22Rv1 (cell line): ENCODE results near the gene TTC28.

Experiments used
- H3K27ac ChIP-seq: fragments of 450-650 bp; 2 replicates; pipeline ENCODE4 v1.5.1; 2017
- CTCF ChIP-seq: fragments of 450-650 bp; IDR thresholded peaks from 2 replicates; pipeline ENCODE4 v1.5.1; 2017; ENCODE audit warnings: mild to moderate bottlenecking
- ZFX ChIP-seq: fragments of 450-650 bp; IDR thresholded peaks from 2 replicates; pipeline ENCODE4 v1.6.1; 2017; ENCODE audit warnings: antibody characterized with exemption, borderline replicate concordance

Gene TTC28

GRCh38 chr22:28254396-28254795, 425.2 kb downstream of the TTC28 start:
- TF ChIP-seq ZFX (no peak), CTCF (no peak)
- no peak overlapping the region for H3K27ac ChIP-seq

GRCh38 chr22:28252539-28252938, 427.1 kb downstream of the TTC28 start:
- no peak overlapping the region for H3K27ac ChIP-seq

GRCh38 chr22:28250036-28250695, 429.5 kb downstream of the TTC28 start:
- TF ChIP-seq CTCF: no peak
- H3K27ac ChIP-seq: no peak overlapping the region

More at GRCh38 chr22:28252539-28252938, 427.1 kb downstream of the TTC28 start:
- TF ChIP-seq ZFX (no peak), CTCF (no peak)

GRCh38 chr22:28249402-28249801, 430.2 kb downstream of the TTC28 start:
- TF ChIP-seq CTCF: no peak
- no peak for TF ChIP-seq ZFX
- no peak overlapping the region for H3K27ac ChIP-seq

GRCh38 chr22:28247667-28248363, 431.8 kb downstream of the TTC28 start:
- TF ChIP-seq ZFX: no peak
- no peak for TF ChIP-seq CTCF
- no peak overlapping the region for H3K27ac ChIP-seq

GRCh38 chr22:28247136-28247535, 432.5 kb downstream of the TTC28 start:
- no peak for TF ChIP-seq CTCF
- TF ChIP-seq ZFX: no peak
- H3K27ac ChIP-seq: no peak overlapping the region

GRCh38 chr22:28246397-28246796, 433.2 kb downstream of the TTC28 start:
- H3K27ac ChIP-seq: no peak overlapping the region
- TF ChIP-seq ZFX (no peak), CTCF (no peak)
